GM19438 (cell line): ENCODE data around the gene CDH26.

Source experiments
- ATAC-seq: cut with Tn5 transposase; IDR thresholded peaks from one replicate; pipeline ENCODE4 v1.9.1; 2021; ENCODE audit warnings: low read depth; ENCODE audit not compliant: unreplicated experiment

Gene CDH26

GRCh38 chr20:59977086-59977485, 18.9 kb downstream of the CDH26 start:
- no peak for ATAC-seq

- no peak for ATAC-seq
Observed at GRCh38 chr20:59983076-59983475, 24.9 kb downstream of the CDH26 start.

GRCh38 chr20:59984541-59984940, 26.3 kb downstream of the CDH26 start:
- no peak for ATAC-seq

GRCh38 chr20:59985164-59985563, 26.9 kb downstream of the CDH26 start:
- ATAC-seq, result no peak

GRCh38 chr20:59985864-59986263, 27.6 kb downstream of the CDH26 start:
- no peak for ATAC-seq

- no peak for ATAC-seq
Observed at GRCh38 chr20:59987135-59987534, 28.9 kb downstream of the CDH26 start.

- no peak for ATAC-seq
Observed at GRCh38 chr20:59988141-59988540, 29.9 kb downstream of the CDH26 start.

GRCh38 chr20:59992526-59993084, 34.4 kb downstream of the CDH26 start:
- no peak for ATAC-seq

GRCh38 chr20:59993736-59994430, 35.7 kb downstream of the CDH26 start:
- ATAC-seq, result no peak

GRCh38 chr20:59994697-59995122, 36.5 kb downstream of the CDH26 start:
- ATAC-seq, result no peak

- no peak for ATAC-seq
Observed at GRCh38 chr20:59996108-59996507, 37.9 kb downstream of the CDH26 start.

GRCh38 chr20:59997896-59998295, 39.7 kb downstream of the CDH26 start:
- ATAC-seq, result no peak

- no peak for ATAC-seq
Observed at GRCh38 chr20:59999502-59999901, 41.3 kb downstream of the CDH26 start.

- no peak for ATAC-seq
Observed at GRCh38 chr20:60000271-60001042, 42.2 kb downstream of the CDH26 start.

- no peak for ATAC-seq
Observed at GRCh38 chr20:60001108-60001507, 42.9 kb downstream of the CDH26 start.

- no peak for ATAC-seq
Observed at GRCh38 chr20:60003776-60004175, 45.6 kb downstream of the CDH26 start.

GRCh38 chr20:60006261-60006660, 48.0 kb downstream of the CDH26 start:
- no peak for ATAC-seq

- no peak for ATAC-seq
Observed at GRCh38 chr20:60007464-60007863, 49.2 kb downstream of the CDH26 start.

GRCh38 chr20:60008130-60008808, 50.0 kb downstream of the CDH26 start:
- ATAC-seq, result no peak

- no peak for ATAC-seq
Observed at GRCh38 chr20:60009318-60009717, 51.1 kb downstream of the CDH26 start.
